Measurements from ENCODE around the gene ACP6.

Gene ACP6

GRCh38 chr1:147599362-147600118 is 70.8 kb downstream of the ACP6 start:
- DNase-seq, result peak; percentile 100
- Histone ChIP-seq H3K27me3 (ENCODE audit: insufficient read depth, low read depth, severe bottlenecking) (no peaks in the 10 kb centered on the region), H3K4me3 (ENCODE audit: low read depth, low read length) (peak overlapping the region; percentile 76), H3K36me3 (peaks cover 4% of the 10 kb centered on the region), H3K27ac (peak overlapping the region; percentile 79), H3K9me3 (ENCODE audit: severe bottlenecking) (no peaks in the 10 kb centered on the region)
- TF ChIP-seq CTCF (IDR thresholded peaks at IDR 0.05; ENCODE audit: low read depth, low read length), result no peak

- peak; percentile 84 for DNase-seq
- H3K27ac ChIP-seq, result peak overlapping the region; percentile 79
- H3K9me3 ChIP-seq (ENCODE audit: severe bottlenecking), result no peaks in the 10 kb centered on the region
- no peaks in the 10 kb centered on the region for H3K27me3 ChIP-seq (ENCODE audit: insufficient read depth, low read depth, severe bottlenecking)
- TF ChIP-seq CTCF (IDR thresholded peaks at IDR 0.05; ENCODE audit: low read depth, low read length), result no peak
- H3K4me3 ChIP-seq (ENCODE audit: low read depth, low read length), result peak overlapping the region; percentile 76
- H3K36me3 ChIP-seq, result 0 out of 2 replicates have a peak, but pooled peaks cover 2% of the 10 kb centered on the region
These were observed 71.5 kb downstream of the ACP6 start for GRCh38 chr1:147598621-147599361.

GRCh38 chr1:147597010-147597409 is 73.3 kb downstream of the ACP6 start:
- Histone ChIP-seq H3K4me3 (ENCODE audit: low read depth, low read length) (no peak overlapping the region), H3K27ac (no peak overlapping the region), H3K9me3 (ENCODE audit: severe bottlenecking) (no peaks in the 10 kb centered on the region), H3K36me3 (no peaks in the 10 kb centered on the region), H3K27me3 (ENCODE audit: insufficient read depth, low read depth, severe bottlenecking) (no peaks in the 10 kb centered on the region)
- no peak for TF ChIP-seq CTCF (IDR thresholded peaks at IDR 0.05; ENCODE audit: low read depth, low read length)
- DNase-seq, result no peak

All from WERI-Rb-1 (cell line).